ENCODE measurements around the gene CAPN10. TPM values are rescaled to one million over a fixed set of nuclear protein-coding genes. Genes with fewer than 3 reads are reported as not detected.

Gene CAPN10
- total and polyA plus RNA-seq, 2 donors (not counting 3 experiments of a cell fraction or from before 2014, with no cell fraction given): 25.2 to 39.9 TPM

DNA sequence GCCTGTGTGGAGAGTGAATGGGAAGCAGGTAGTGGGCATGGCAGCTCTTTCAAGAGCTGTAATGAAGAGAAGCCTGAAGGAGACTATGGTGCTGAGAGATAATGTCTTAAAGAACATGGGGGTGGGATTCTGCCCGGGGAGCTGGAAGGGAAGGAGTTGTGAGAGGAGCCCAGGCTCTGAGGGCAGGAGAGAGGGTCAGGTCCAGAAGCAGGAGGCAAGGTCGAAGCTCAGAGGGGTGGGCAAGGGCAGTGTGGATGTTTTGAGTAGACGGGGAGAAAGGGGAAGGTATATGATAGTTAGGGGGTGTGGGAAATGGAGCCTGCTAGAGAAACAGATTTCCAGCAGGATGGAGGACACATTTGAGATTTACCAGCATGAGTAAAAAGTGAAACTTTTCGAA is 2.1 kb downstream of the CAPN10 start:
- H3K36me3 ChIP-seq (ENCODE audit: control insufficient read depth in 2 of 2, extremely low read depth in 1 of 2, insufficient read depth in 2 of 2, low read length in 2 of 2): peaks cover 2 to 17% of the 10 kb centered on the region in 2 experiments
- H3K9me3 ChIP-seq (replicated peaks; ENCODE audit: control insufficient read depth, insufficient read depth, low read length): no peaks in the 10 kb centered on the region
- H3K27me3 ChIP-seq (ENCODE audit: control insufficient read depth in 2 of 2, insufficient read depth in 2 of 2, low read length in 2 of 2): no peaks in the 10 kb centered on the region
- intact Hi-C loops (cut with micrococcal nuclease) (no loop called here), dilution Hi-C loops (cut with MboI; ENCODE audit: extremely low pct_ligation_motif_present, low sequenced_read_pairs) (no loop called here)
- H2AFZ ChIP-seq (ENCODE audit: low read depth, low read length): no peak overlapping the region
- peaks cover 56% of the 10 kb centered on the region for H3K79me2 ChIP-seq (ENCODE audit: control insufficient read depth, insufficient read depth, low read length)
- H3K9me1 ChIP-seq (replicated peaks; ENCODE audit: control insufficient read depth, extremely low read depth, insufficient read depth, low read length): no peaks in the 10 kb centered on the region
- no peaks in the 10 kb centered on the region for H4K20me1 ChIP-seq (replicated peaks; ENCODE audit: control insufficient read depth, extremely low read depth, insufficient read depth, low read length)
- CTCF ChIA-PET: interaction anchor here (0.7 to 5.3 kb wide), 3 partner anchors 22 to 75 kb away, joined by 3 to 47 read pairs (median 4); no protein-coding TSS in a partner anchor
- no peak overlapping the region for H3K4me3 ChIP-seq (replicated peaks in 1 of 3; ENCODE audit: insufficient read depth in 1 of 3, low read depth in 1 of 3, low read length in 3 of 3)
- H3K9ac ChIP-seq (replicated peaks; ENCODE audit: extremely low read depth, insufficient read depth, low read length): no peak overlapping the region
- POLR2A ChIA-PET: no interaction called here
- no peak overlapping the region for H3K27ac ChIP-seq (ENCODE audit: insufficient read depth, low read depth, low read length)
- H3K4me2 ChIP-seq (ENCODE audit: insufficient read depth, low read length): no peak overlapping the region
- FAIRE-seq (no peak), DNase-seq (ENCODE audit: low read depth, low spot score) (no peak)
- TF ChIP-seq, protein P1, sequence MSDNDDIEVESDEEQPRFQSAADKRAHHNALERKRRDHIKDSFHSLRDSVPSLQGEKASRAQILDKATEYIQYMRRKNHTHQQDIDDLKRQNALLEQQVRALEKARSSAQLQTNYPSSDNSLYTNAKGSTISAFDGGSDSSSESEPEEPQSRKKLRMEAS (IDR thresholded peaks at IDR 0.05; ENCODE audit: insufficient read depth, insufficient read length): no peak
- TF ChIP-seq GATA2 (IDR thresholded peaks at IDR 0.05; ENCODE audit: insufficient read depth, insufficient read length, low read depth, low read length) (no peak), EZH2 (IDR thresholded peaks at IDR 0.05; ENCODE audit: borderline replicate concordance, low read depth, low read length, severe bottlenecking) (no peak), FOS (IDR thresholded peaks at IDR 0.05; ENCODE audit: borderline replicate concordance, insufficient read depth, low read length) (no peak), MYC (IDR thresholded peaks at IDR 0.05; ENCODE audit: low read depth, low read length) (no peak), POLR2AphosphoS5 (IDR thresholded peaks at IDR 0.05; ENCODE audit: insufficient read depth, low read depth, low read length) (no peak), JUN (IDR thresholded peaks at IDR 0.05; ENCODE audit: borderline replicate concordance, insufficient read depth, insufficient read length, low read depth) (no peak), POLR2A (IDR thresholded peaks at IDR 0.05; ENCODE audit: low read depth, low read length) (no peak), CTCF (IDR thresholded peaks at IDR 0.05; ENCODE audit: extremely low read depth in 1 of 2, insufficient read depth in 1 of 2, low read depth in 1 of 2, low read length in 2 of 2) (no peak)
- no TSS peak for BruUV-seq (replicated peaks)
- H3K4me1 ChIP-seq (ENCODE audit: control insufficient read depth, extremely low read depth, insufficient read depth, low read length): peaks cover 17% of the 10 kb centered on the region

Measured in endothelial cell of umbilical vein (primary cell).